ENCODE measurements around the gene RNF130. TPM values are rescaled to one million over a fixed set of nuclear protein-coding genes. Genes with fewer than 3 reads are reported as not detected.

Gene RNF130, protein sequence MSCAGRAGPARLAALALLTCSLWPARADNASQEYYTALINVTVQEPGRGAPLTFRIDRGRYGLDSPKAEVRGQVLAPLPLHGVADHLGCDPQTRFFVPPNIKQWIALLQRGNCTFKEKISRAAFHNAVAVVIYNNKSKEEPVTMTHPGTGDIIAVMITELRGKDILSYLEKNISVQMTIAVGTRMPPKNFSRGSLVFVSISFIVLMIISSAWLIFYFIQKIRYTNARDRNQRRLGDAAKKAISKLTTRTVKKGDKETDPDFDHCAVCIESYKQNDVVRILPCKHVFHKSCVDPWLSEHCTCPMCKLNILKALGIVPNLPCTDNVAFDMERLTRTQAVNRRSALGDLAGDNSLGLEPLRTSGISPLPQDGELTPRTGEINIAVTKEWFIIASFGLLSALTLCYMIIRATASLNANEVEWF
- 10 to 100 TPM; 69.1 to 72.3 (median 72.2) TPM for polyA plus RNA-seq (ENCODE audit: insufficient read length in 3 of 3)

DNA sequence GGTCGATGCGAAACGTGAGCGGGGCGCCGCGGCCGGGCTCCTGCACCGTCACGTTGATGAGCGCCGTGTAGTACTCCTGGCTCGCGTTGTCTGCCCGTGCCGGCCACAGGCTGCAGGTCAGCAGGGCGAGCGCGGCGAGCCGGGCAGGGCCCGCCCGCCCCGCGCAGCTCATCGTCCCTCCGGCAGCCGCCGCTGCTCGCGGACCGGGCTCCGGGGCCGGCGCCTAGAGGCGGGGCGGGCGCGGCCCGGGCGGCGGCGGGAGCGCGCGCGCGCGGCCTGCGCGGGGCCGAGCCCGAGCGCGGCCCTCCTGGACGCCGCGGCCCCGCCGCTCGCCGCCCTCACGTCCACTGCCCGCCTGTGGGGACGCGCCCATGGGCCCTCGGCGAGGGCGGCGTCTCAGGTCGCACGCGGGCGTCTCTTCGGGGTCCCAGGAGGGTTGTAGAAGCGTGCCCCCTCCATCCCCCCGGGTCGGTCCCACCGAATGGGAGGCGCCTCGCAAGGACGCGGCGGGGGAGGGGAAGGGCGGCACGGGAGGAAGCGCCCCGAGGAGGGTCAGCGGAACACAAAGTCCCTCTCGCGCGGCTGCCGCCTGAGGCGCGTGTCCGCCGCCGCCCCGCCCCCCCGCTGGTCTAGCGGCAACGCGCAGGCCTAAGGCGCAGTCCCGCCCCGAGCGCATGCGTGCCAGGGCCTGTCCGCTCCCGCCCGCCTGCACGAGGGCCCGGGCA, at the start of gene RNF130:
RNF130 (minus strand) TSS at position 229 of the 725 bp plus-strand sequence; CDS start at position 172, 57 bp downstream.
- peak; percentile 70 to 85 (median 82) for DNase-seq (ENCODE audit: low read depth in 3 of 3, low spot score in 2 of 3)

DNA sequence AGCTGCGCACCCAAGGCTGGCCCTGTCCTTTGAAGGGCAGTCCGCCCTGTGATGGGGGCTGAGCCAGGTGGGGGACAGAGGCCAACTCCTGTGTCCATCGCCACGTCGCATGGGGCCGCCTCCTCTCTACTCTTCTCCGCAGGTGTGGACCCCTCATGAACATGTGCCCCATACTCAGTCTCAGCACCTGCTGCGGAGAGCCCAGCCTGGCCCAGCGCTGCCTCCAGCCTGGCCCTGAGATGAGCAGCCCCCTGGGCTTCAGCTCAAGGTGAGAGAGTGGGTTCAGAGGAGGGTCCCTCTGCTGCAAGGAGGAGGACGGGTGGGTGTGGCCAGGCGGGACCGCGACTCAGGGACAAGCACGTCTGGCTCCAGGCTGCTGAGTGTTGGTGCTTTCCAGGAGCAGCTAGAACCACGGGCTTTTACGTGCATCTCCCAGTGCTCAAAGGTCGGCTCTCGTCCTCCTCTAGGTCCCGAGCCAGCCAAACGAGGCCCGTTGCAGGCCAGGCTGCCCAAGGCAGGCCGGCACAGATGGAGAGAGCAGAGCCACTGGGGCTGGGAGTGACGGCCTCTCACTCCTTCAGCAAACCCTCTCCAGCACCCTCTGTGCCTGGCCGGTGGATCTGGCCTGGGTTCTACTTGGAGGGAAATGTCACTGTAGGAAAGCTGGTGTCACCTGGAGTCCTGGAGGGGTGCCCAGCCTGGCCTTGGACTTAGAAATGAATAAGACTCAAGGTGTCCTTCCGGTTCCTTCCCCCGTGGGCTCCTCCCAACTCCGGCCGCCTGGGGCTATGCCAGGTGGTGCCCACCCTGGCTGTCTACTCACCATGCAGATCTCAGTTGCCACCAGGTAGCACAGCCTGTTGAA, 48.9 kb upstream of the RNF130 start:
- no peak for DNase-seq (ENCODE audit: low read depth in 3 of 3, low spot score in 2 of 3)

DNA sequence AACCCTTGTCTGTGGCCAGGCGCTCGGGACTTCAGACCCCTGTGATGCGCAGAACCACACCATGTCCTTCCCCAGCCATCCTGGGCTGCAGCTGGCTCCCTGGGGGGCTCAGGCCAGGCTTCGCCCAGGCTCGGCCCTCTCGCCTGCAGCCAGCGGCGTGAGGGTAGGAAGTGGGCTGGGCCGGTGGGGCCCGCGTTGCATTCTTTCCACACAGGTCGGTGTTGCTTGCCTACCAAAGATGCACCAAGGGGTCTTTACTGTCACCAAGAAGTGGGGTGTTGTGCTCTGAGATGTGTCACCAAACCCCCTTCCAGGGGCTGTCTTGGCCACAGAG, 48.3 kb upstream of the RNF130 start:
- DNase-seq (ENCODE audit: low read depth in 3 of 3, low spot score in 2 of 3), result no peak

DNA sequence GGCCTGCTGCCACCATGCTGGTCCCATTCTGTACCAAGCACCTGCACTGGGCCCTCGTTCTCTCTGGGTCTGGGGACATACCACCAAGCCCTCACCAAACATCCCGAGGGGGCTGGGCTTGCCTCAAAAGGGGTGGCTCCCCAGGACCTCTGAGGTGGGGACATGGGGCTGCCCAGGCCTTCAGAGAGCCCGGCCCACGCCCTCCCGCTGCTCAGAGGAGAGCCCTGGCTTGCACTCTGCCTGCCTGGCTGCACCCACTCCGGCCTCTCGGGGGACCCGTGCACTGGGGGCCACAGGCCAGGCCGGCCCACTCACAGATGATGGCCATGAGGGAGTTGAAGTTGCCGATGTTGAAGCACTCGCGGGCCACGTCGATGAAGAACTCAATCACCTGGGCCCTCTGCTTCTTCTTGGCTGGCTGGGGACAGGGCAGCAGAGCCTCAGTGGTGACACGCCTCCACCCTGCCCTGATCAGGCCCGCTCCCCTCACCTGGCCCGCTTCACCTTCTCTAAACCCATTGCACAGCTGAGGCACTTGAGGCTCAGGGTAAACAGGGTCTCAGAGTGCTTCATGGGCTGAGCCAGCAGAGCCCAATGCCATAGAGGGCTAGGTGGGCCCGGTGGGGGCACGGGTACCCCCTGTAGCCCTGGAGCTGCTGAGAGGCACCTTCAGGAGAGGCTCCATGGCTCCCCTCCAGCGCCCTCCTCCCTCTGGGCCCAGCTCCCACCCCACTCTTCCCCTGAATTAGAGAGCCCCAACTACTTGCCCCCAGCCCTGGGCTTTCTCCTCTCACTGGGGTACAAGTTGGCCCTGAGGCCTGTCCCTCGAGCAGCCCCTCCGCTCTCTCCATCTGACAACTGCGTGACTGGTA, 47.7 kb upstream of the RNF130 start:
- no peak for DNase-seq (ENCODE audit: low read depth in 3 of 3, low spot score in 2 of 3)

DNA sequence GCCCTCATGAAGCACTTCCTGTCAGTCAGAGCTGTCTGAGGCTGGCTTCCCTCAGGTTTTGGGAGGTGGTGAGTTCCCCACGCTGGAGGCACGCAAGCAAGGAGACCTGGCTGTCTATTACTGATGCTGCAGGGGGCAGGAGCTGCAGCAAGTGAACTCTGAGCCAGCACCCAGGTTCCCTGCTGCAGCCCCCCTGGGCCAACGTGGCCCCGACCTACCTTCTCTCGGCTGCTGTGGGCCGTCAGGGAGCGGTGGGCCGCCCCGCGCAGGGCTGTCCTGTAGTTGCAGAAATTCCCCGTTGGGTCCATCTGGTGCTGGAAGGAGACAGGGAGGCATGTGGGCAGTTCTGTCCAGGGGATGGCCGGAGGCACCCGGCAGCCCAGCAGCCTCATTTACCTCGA, 46.8 kb upstream of the RNF130 start:
- no peak for DNase-seq (ENCODE audit: low read depth in 3 of 3, low spot score in 2 of 3)

DNA sequence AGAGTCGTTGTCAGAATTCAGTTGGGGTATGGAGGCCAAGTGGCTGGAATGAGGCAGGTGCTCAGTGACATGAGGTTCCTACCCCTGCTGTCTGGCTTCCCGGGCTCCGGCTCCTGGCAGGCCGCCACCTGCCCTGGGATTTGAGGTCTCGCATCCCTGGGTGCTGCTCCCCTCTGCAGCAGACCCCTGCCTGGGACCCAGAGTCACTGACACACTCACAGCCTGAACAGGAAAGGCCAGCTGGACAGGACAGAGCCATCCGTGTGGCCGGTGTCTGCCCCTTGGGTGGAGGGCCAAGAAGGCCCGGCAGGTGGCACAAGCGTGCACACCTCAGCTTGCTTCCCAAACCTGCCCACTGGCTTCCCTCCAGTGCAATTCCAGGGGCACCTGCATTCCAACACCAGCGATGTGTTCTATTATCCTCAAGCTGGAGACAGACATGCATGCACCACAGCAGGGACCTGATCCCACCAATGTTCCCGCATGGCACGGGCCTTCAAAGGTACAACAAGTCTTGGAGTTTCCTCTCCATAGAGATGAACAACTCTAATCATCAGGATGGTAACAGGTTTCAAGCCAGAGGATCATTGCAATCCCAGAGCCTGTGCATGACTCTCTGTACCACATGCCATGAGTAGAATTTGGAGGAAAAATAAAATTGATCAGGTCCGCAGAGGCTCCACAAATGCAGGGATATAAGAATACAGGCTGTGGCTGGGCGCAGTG, 45.6 kb upstream of the RNF130 start:
- DNase-seq (ENCODE audit: low read depth in 3 of 3, low spot score in 2 of 3), result no peak

DNA sequence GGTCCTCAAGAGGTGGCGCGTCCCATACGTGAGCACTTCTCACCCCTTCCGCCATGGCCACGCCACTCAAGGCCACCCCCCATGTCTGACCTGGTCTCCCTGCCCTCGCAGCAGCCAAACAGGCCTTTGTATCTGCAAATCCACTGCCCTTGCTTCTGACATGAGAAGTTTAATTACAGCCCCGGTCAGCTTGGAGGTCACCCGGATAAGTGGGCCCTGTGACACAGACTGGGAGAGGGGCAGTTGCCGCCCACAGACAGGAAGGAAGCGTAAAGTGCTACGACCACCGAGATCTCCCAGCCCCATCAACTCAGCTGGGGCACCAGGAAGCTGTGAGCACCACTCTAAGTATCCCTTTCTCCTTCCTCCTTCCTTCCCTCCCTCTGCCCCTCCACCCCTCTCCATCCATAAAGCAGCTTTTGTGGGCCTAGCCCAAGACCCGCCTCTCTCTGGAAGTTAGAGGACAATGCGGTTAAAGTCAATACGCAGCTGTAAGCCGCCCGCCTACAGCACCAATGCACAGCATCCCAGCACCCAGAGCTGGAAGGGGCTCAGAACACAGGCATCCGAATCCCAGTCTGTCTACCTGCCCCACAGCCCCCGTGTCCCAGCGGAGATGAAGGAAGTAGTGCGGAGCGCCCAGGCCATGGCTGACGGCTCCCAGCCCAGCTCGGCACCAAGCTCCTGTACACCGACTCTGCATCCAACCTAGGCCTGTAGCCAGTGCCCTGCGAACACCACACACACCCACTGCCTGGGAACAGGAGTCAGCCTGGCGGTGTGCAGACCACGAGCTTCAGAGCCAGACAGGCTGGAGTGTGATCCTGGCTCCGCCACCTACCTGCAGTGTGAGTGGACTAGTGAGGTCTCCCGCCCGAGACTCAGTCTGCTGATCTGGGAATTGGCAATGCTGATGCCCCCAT, 44.8 kb upstream of the RNF130 start:
- no peak for DNase-seq (ENCODE audit: low read depth in 3 of 3, low spot score in 2 of 3)

DNA sequence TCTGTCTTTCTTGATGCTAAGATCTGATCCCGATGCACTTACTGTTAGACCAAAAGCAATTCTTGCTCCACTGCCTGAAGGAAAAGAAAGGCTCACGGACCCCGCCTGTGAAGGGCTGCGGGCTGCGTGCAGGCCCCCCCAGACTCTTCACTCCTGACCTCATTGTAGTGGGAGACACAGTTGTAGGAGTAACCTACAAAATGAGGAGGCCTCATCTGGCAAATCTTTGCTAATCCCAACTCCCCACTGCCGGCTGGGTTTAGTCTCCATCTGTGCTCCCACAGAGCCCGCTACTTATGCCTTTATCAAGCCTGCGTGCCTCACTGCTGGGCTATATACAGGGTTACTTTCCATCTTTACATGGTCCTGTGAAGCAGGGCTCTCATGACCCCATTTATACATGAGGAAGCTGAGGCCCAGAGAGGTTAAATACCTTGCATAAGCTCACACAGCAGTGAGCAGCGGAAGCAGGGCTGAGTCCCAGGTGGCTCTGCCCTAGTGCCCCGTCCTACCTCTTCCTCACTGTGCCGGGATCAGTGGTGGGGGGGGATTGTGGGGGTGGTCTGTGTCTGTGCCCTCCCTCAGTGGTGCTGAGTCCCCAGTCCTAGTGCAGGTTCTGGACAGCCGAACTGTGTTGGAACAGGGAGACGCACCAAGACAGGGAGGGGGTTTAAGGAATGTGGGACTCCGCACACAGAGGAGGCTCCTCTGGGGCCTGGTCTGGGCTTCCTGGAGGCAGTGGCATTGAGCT, 43.9 kb upstream of the RNF130 start:
- no peak for DNase-seq (ENCODE audit: low read depth in 3 of 3, low spot score in 2 of 3)

DNA sequence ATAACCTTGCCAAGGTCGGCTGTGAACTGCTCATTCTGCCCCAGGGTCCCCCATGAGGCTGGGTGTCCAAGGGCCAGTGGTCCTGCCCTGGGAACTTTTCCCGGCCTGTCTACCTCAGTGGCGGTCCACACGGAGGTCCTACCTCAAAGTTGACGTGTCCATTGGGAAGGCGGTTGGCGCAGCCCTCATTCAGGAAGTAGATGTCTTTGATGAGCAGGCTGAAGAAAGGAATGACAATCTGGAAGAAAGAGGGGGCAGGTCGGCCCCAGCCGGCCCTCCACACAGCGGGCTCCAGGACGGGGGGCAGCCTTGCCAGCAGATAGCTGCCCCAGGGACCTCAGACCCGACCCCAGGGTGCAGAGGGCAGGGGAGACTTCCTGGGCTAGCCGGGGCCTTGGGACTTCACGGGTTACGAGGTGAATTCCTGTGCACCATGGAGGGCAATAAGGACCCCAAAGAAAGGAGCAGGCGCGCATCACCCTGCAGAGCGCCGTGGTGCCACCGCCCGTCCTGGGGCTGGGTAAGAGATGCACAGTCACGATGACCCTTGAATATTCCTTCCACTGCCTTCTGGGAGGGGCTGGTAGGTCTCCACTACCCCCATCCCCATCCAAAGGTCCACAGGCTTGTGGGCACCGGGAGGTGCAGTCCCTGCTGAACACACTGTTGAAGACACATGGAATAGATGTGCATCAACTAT, 42.9 kb upstream of the RNF130 start:
- DNase-seq (ENCODE audit: low read depth in 3 of 3, low spot score in 2 of 3), result no peak

DNA sequence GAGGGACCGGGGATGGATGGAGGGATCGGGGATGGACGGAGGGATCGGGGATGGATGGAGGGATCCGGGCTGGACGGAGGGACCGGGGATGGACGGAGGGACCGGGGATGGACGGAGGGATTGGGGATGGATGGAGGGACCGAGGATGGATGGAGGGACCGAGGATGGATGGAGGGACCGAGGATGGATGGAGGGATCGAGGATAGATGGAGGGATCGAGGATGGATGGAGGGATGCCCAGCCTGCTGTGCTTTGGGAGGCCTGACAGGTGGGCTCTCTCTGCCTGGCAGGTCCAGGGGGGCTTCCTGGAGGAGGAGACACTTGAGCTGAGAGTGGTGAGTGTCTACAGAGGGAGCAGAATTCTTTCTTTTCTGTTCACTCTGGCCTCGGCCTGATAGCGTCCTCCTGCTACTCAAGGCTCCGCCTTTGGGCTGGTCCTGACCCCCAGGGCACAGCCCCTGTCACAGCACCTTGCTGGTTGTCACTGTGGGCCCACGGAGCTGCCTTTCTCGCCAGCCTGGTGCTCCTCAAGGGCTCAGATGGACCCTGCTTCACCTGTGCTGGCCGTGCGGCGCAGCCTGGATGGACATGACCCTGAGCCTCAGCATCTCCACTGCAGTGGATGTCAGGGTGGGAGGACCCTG, 42.2 kb upstream of the RNF130 start:
- no peak for DNase-seq (ENCODE audit: low read depth in 3 of 3, low spot score in 2 of 3)

DNA sequence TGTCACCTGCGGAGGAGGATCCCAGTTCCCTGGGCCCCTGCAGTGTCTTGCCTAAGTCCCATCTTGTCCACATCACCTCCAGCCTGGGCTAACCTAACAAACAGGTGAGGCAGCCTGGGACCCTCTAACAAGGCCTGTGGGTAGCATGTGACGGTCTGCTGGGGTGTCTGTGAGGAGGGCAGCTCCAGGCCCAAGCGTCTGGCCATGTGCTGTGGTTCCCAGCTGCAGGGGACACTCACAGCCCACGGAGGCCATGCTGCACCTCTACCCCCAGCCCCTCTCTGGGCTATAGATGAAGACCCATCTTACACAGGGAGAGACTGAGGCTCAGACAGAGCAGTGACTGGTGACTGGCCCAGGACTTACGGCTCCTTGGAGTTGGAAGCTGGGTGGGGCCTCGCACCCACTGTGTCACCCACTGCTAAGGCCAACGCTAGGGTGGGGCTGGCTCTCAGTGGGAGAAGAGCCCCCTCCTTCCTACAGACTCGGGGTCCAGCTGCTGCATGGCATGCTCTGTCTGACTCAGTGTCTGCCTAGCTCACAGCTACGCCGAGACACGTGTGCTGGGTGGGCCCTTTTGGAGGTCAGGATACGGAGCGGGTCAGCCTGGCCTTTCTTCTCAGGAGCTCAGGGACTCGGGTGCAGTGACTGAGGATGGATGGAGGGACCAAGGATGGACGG, 40.8 kb upstream of the RNF130 start:
- no peak for DNase-seq (ENCODE audit: low read depth in 3 of 3, low spot score in 2 of 3)

DNA sequence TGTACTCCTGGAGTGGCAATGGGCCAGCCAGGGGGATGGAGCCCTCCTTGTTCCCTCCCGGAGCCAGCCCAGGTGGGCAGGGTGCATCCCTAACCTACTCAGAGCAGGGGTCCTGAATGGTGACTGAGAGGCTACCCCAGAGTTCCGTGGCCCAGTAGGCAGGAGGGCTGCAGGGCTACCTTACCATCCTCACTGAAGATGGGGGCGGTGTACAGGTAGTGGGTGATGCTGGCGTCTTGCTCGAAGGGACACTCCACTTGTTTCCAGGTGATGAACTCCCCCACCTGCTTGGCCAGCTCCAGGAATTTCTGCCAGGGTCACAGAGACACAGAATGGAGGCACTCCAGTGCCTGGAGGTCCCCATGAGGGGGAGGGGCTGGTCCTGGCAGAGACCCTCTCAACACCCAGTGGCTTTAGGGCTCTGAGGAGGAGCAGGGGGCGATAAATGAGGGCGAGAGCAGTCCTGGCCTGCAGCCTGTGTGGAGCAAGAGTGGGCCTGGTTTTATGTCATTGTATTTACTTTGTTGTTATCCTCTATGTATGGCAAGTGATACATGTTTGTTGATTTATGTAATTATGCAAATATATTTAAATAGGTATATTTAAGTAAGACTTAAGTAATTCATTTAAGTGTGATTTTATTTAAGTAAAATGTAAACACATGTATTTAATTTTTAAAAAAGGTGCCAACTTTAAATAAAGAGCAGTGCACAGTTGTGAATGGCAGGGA, 39.9 kb upstream of the RNF130 start:
- DNase-seq (ENCODE audit: low read depth in 3 of 3, low spot score in 2 of 3), result no peak

DNA sequence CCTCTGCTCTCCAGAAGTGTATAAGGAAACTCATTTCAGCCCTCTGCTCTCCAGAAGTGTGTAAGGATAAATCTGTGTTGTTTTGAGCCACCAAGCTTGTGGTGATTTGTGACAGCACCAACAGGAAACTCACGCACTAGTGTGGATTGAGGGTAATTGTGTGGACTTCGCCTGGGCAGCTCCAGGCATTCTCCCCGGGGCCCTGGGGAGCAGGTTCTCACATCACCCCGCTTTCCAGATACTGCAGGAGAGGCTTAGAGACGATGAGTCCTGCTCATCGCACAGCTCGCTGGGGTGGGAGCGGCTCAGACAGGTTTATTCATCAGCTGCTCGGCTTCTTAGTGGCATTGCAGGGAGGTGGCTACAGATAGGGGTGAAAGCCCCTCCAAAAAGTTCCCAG, 38.4 kb upstream of the RNF130 start:
- DNase-seq (ENCODE audit: low read depth in 3 of 3, low spot score in 2 of 3), result no peak

DNA sequence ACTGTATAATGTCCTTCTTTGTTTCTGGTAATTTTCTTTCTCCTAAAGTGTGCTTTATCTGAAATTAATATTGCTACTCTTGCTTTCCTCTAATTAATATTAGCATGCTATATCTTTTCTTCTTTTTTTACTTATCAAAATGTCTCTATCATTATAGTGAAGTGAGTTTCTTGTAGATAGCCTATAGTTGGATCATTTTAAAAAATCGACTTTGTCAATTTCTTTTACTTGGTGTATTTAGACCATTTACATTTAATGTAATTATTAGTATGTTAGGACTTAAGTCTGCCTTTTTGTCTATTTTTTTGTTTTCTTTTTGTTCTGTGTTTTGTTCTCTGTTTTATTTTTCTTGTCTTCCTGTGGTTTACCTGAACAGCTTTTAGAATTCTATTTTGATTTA, 35.4 kb upstream of the RNF130 start:
- no peak for DNase-seq (ENCODE audit: low read depth in 3 of 3, low spot score in 2 of 3)

DNA sequence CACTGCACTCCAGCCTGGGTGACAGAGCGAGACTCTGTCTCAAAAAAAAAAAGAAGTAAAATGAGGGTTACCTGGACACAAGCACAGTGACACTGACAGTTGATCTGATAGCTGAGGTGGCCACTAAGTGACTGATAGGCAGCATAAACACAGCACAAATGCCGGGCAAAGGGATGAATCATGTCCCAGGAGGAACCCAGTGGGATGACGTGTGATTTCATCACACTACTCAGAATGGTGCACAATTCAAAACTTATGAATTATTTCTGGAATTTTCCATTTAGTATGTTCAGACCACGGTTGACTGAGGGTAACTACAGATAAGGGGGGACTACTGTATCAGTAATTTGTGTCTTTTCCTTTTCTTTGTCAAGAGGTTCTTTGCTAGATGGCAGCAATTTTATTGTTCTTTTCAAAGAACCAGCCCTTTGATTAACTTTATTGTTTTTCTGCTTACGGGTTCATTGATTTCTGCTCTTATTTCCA, 34.3 kb upstream of the RNF130 start:
- no peak for DNase-seq (ENCODE audit: low read depth in 3 of 3, low spot score in 2 of 3)
